HG02678 (cell line): Measurements from ENCODE around the gene P4HA2.
A peak's percentile ranks its signal among the peaks of the same experiment; 100 is the strongest.

Experiments
- ATAC-seq: cut with Tn5 transposase; IDR thresholded peaks from one replicate; pipeline ENCODE4 v1.9.1; 2021; ENCODE audit warnings: mild to moderate bottlenecking, moderate library complexity; ENCODE audit not compliant: unreplicated experiment

Gene P4HA2

DNA sequence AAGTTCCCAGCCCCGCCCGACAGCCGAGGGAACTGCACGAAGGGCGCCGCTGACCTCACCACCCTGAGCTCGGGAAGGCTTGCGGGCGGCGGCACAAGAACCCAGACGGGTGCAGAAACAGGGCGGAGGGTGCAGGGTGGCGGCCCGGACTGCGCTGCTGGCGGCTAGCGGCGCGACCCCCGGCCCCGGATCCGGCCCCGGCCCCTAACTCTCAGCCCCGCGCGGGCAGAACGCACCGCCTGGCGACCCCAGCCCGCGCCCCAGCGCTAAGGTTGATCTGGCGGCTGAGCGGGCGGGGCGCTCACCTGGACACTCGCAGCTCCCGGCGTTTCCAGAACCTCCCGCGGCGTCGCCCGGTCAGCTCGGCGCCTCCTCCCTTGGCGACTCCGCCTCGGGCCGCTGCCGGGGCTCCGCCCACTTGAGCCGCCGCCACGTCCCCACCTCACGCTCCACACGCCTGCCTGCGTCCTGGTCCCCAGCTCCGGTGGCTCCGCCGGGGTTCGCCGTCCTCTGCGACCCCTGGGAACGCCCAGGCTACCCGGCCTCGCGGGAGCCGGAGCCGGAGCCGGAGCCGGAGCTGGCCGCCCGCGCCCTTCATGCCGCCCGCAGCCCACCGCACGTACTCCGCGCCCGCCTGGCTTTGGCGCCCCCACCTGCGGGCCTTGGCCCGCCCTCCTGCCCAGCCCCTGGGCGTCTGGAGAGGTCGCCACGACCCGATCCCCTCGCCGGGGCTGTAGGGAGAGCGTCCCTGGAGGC, at the start of gene P4HA2:
P4HA2 (minus strand) TSS at position 369 of the 756 bp plus-strand sequence. CDS start 9,227 bp downstream, outside the sequence.
- peak; percentile 95 for ATAC-seq

- ATAC-seq, result no peak
Observed at GRCh38 chr5:132277256-132277655, 49.6 kb upstream of the P4HA2 start.

- no peak for ATAC-seq
Observed at GRCh38 chr5:132275367-132276220, 47.9 kb upstream of the P4HA2 start.

DNA sequence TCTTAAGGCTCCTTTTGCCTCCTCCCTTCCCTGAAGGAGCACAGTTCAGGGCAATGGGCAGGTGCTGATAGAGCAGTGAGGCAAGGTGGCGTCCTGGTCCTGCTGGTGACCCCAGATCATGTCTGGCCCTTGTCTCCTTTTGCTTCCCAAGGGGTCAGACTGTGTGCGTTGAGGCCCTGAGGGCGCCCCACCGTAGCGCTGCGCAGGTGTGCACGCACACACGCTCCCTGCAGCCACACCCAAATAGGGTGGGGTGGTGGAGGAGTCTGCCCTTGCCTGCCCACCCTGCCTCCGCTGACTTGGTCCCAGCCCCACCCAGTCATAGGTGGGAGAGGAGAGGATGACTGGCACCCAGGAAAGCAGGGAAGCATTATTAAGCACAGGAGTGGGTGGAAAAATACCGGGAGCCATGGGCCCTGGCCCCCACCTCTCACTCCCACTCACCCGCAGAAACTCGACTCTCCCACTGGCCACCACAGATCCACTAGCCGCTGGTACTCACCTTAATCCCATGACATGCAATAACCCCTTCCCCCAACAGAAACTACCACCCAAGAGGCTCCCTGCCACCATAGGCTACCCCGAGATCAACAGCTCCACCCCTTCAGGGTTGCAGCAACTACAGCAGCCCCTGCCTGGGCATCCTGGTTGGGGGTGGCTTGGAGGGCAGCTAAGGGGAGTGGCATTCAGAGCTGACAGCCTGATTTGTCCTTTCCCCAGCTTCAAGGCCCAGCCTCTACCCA, 46.6 kb upstream of the P4HA2 start:
- ATAC-seq, result no peak

GRCh38 chr5:132273631-132274030, 46.0 kb upstream of the P4HA2 start:
- no peak for ATAC-seq

GRCh38 chr5:132272311-132273210, 44.9 kb upstream of the P4HA2 start:
- no peak for ATAC-seq

- no peak for ATAC-seq
Observed at GRCh38 chr5:132271251-132272246, 43.9 kb upstream of the P4HA2 start.

DNA sequence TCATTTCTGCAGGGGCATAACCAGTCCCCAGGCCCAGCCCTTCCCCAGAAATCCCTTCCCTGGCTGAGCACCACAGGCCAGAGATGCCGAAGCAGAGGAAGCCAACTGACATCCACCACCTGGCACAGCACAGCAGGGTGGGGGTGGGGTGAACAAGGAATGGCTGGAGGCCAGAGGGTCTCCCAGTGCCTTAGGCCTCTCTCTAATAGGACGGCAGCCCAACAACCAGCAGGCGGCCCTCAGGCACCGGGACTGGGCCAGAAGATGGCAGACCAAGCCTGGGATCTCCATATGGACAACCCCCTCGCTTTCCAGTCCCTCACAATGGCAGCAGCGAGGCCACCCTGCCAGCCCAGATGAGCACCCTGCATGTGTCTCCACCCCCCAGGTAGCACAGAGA, 43.1 kb upstream of the P4HA2 start:
- ATAC-seq, result no peak

GRCh38 chr5:132270335-132270665, 42.6 kb upstream of the P4HA2 start:
- ATAC-seq, result no peak

- ATAC-seq, result no peak
Observed at GRCh38 chr5:132269635-132270334, 42.1 kb upstream of the P4HA2 start.

DNA sequence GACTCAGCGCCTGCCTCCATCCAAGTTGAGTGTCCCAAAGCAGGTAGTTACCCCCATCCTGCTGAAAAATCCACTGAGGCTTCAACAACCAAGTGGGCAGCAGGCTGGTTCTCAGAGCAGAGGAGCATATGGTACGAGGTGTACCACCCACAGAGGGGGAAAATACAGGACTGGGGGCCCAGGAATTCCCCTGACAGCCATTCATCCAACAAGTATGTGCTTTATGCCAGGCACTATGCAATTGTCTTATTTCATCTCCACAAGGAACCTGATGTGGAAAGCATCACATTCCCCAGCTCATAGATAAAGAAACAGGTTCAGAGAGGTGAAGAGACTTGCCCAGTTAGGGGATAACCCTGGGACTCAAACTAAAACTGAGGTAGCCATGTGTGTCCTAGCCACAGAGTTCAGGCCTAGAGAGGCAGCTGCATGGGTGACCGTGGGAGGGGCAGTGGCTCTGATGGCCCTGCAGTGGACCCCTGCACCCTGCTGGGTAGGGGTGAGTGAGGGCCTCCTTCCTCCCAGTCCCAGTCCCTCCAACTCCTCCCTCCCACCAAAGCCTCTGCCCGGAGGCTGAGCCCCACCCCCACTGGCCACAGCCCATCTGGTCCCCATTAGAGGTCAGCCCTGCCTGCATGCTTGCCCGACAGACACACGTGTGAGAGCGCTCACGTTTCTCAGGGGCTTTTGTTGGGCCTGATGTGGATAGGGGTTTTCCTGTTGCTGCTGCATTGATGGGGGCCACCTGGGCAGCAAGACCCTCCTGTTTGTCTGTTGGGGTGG, 41.3 kb upstream of the P4HA2 start:
- peak; percentile 72 for ATAC-seq

- ATAC-seq, result peak; percentile 3
Observed at GRCh38 chr5:132267931-132268768, 40.5 kb upstream of the P4HA2 start.

GRCh38 chr5:132267166-132267739, 39.6 kb upstream of the P4HA2 start:
- no peak for ATAC-seq

DNA sequence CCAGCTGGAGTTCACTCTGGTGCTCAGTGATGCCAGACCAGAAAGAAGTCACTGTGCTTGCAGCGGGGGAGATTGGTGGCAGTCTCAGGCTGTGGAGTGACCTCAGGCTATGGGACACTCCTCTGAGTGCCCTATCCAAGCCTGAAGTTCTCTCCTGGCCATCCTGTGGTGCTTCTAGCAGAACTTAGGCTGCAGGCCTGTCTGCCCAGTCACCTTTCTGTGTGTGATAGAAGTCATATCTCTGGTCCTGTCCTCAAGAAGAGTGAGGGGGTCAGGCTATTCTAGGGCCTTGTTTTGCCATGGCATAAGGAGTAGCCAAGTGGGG, 39.1 kb upstream of the P4HA2 start:
- no peak for ATAC-seq

DNA sequence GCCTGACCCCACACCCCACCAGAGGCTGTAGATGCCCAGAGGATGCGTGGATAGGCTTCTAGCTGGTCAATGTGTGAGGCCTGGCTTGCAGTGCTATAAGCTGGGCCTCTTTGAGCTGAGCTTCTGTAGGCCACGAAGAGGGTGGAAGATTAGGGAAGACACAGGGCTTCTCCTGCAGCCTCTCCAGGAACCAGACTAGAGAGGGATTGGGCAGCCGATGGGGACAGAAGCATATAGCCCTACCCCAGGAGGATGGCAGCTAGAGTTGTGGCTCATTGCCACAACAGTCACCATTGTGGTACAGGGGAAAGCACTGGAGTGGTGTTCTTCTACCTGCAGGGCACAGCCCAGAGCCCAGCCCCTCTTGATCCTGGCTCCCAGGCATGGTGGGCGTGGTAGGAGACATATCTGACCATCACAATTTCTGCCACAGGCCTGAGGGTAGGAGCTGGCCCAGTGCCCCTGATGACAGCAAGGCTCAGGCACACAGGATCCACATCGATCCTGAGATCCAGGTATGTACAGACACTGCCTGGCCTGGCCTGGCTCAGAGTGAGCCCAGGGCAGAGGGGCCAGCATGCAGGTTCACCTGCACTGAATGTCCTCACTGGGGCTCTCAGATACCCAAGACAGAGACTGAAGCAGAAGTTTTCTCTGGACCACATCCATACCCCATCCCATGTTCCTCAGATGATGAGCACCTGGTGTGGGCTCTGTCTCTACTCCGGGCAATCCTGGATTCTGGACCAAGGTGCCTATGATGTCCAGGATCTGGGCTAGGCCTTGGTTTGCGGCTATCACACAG, 38.6 kb upstream of the P4HA2 start:
- ATAC-seq, result no peak
